Left ventricle myocardium inferior (tissue), 1 donor: ENCODE data around the gene STK39. TPM values are rescaled to one million over a fixed set of nuclear protein-coding genes. Genes with fewer than 3 reads are reported as not detected.
A peak's percentile ranks its signal among the peaks of the same experiment; 100 is the strongest.

Experiments
- DNase-seq: peaks from one replicate; pipeline ENCODE4 v3.0.0-alpha.2; 2020
- H3K27ac ChIP-seq: fragments of 200-600 bp; replicated peaks from 2 replicates; pipeline ENCODE4 v1.8.0; 2021
- H3K27me3 ChIP-seq: fragments of 200-600 bp; 2 replicates; pipeline ENCODE4 v1.8.0; 2021; ENCODE audit warnings: low read depth
- H3K36me3 ChIP-seq: fragments of 200-600 bp; 2 replicates; pipeline ENCODE4 v1.8.0; 2021
- H3K4me1 ChIP-seq: fragments of 200-600 bp; 2 replicates; pipeline ENCODE4 v1.8.0; 2021
- H3K4me3 ChIP-seq: fragments of 200-600 bp; 2 replicates; pipeline ENCODE4 v1.8.0; 2021; ENCODE audit warnings: mild to moderate bottlenecking, moderate library complexity
- H3K9me3 ChIP-seq: fragments of 200-600 bp; replicated peaks from 2 replicates; pipeline ENCODE4 v1.8.0; 2021
- CTCF ChIP-seq: fragments of 200-600 bp; IDR thresholded peaks from 2 replicates; pipeline ENCODE4 v1.8.0; 2021; ENCODE audit warnings: antibody characterized with exemption, mild to moderate bottlenecking, borderline replicate concordance
- intact Hi-C: fragments of 100-400 bp; cut with micrococcal nuclease; formaldehyde crosslinking; loops from one replicate; pipeline ENCODE4 v1.11.0; 2022
- total RNA-seq: library from RNA; stranded (reverse); fragmentation: NEBNext Ultra II Directional; extraction: Animal tissue kit (Norgen Biotek cat#: 25700); gene quantifications from one replicate; pipeline ENCODE4 v1.2.1, GENCODE V29; 2021
- donor health status: DM: no; HTN: yes; CAD: no; lungs with severe emphysema.

Gene STK39
- total RNA-seq, 1 donor from 2014 or later: 23.2 TPM

- intact Hi-C loops: loop anchor here (10.0 kb wide), 1 partner anchor 97 kb away; the partner anchor contains the start of gene STK39
- Histone ChIP-seq H3K4me1 (peaks cover 70% of the 10 kb centered on the region), H3K36me3 (no peaks in the 10 kb centered on the region), H3K27ac (peak overlapping the region; percentile 56), H3K9me3 (no peaks in the 10 kb centered on the region), H3K27me3 (no peaks in the 10 kb centered on the region), H3K4me3 (no peak overlapping the region)
- DNase-seq: no peak
- no peak for TF ChIP-seq CTCF
Observed at GRCh38 chr2:168147830-168148794, 99.3 kb downstream of the STK39 start.

- intact Hi-C loops: loop anchor here (10.0 kb wide), 1 partner anchor 98 kb away; the partner anchor contains the start of gene STK39
Observed at GRCh38 chr2:168146892-168147810, 100.2 kb downstream of the STK39 start.

GRCh38 chr2:168145426-168146310 is 101.7 kb downstream of the STK39 start:
- Histone ChIP-seq H3K27me3 (no peaks in the 10 kb centered on the region), H3K27ac (peak overlapping the region; percentile 56), H3K4me3 (no peak overlapping the region), H3K9me3 (no peaks in the 10 kb centered on the region), H3K4me1 (peaks cover 60% of the 10 kb centered on the region), H3K36me3 (no peaks in the 10 kb centered on the region)
- no peak for TF ChIP-seq CTCF
- intact Hi-C loops: loop anchor here (10.0 kb wide), 1 partner anchor 99 kb away; the partner anchor contains the start of gene STK39
- no peak for DNase-seq

More at GRCh38 chr2:168146892-168147810, 100.2 kb downstream of the STK39 start:
- Histone ChIP-seq H3K36me3 (no peaks in the 10 kb centered on the region), H3K9me3 (no peaks in the 10 kb centered on the region), H3K27ac (peak overlapping the region; percentile 56), H3K4me3 (no peak overlapping the region), H3K27me3 (no peaks in the 10 kb centered on the region), H3K4me1 (peaks cover 62% of the 10 kb centered on the region)
- no peak for TF ChIP-seq CTCF
- DNase-seq: no peak

- peaks cover 64% of the 10 kb centered on the region for H3K4me1 ChIP-seq
- no peak for TF ChIP-seq CTCF
- intact Hi-C loops: loop anchor here (10.0 kb wide), 1 partner anchor 100 kb away; the partner anchor contains the start of gene STK39
- no peaks in the 10 kb centered on the region for H3K9me3 ChIP-seq
- H3K27me3 ChIP-seq: no peaks in the 10 kb centered on the region
- DNase-seq: no peak
- no peak overlapping the region for H3K4me3 ChIP-seq
- H3K36me3 ChIP-seq: no peaks in the 10 kb centered on the region
- peak overlapping the region; percentile 56 for H3K27ac ChIP-seq
Observed at GRCh38 chr2:168145011-168145410, 102.4 kb downstream of the STK39 start.
